ENCODE results near the gene LAMB2. TPM values are rescaled to one million over a fixed set of nuclear protein-coding genes. Genes with fewer than 3 reads are reported as not detected.

Gene LAMB2
- total and polyA plus RNA-seq, 10 of the 15 experiments (the other 5 are each of a cell fraction or from before 2014, with no cell fraction given), result 0.13 to 3.2 (median 0.64) TPM; not detected in 3

- no peaks in the 10 kb centered on the region for H4K20me1 ChIP-seq (ENCODE audit: control insufficient read depth, insufficient read depth)
- ChIA-PET SMC1A (ENCODE audit: uncharacterized antibody, unreplicated experiment) (interaction anchor here (2.3 kb wide), 1 partner anchor 29 kb away, joined by 14 read pairs; the partner anchor contains the start of gene QRICH1), CTCF (interaction anchor here (1.2 to 2.3 kb wide), 2 partner anchors 134 to 382 kb away, joined by 3 to 10 read pairs; no protein-coding TSS in a partner anchor), RAD21 (ENCODE audit: unreplicated experiment) (interaction anchor here (1.5 kb wide), 1 partner anchor 327 kb away, joined by 3 read pairs; no protein-coding TSS in a partner anchor), POLR2A (interaction anchor here (0.7 to 2.6 kb wide), 5 partner anchors 16 to 423 kb away, joined by 3 to 15 read pairs (median 10); partner anchors contain the start of genes P4HTM, QRICH1 and WDR6)
- H3K4me3 ChIP-seq, result no peak overlapping the region
- H3K9me3 ChIP-seq (replicated peaks; ENCODE audit: control insufficient read depth, insufficient read depth, low read length), result no peaks in the 10 kb centered on the region
- H3K27me3 ChIP-seq (replicated peaks in 1 of 2; ENCODE audit: control insufficient read depth in 2 of 2, insufficient read depth in 2 of 2, low read length in 1 of 2), result no peaks in the 10 kb centered on the region
- WGBS (ENCODE audit: insufficient coverage, insufficient replicate concordance, low lambda C conversion rate, missing lambda C conversion rate), result 98% methylated on average over 12 of the region's 12 CpGs
- BruUV-seq (replicated peaks), result no TSS peak
- ATAC-seq, result no peak
- in situ Hi-C loops (cut with MboI) (no loop called here), intact Hi-C loops (cut with micrococcal nuclease; ENCODE audit: unreplicated experiment) (no loop called here)
- no peak for DNase-seq (ENCODE audit: low read depth, low spot score)
- H3K27ac ChIP-seq (ENCODE audit: control insufficient read depth, insufficient read depth), result no peak overlapping the region
- H2AFZ ChIP-seq (ENCODE audit: control insufficient read depth, low read depth, low read length), result no peak overlapping the region
- H3K79me2 ChIP-seq (ENCODE audit: control insufficient read depth, insufficient read depth, low read length), result peaks cover 15% of the 10 kb centered on the region
- H3K9ac ChIP-seq (ENCODE audit: control insufficient read depth, insufficient read depth, low read length), result no peak overlapping the region
- FAIRE-seq, result no peak
- peaks cover 10% of the 10 kb centered on the region for H3K4me1 ChIP-seq (ENCODE audit: control insufficient read depth, insufficient read depth, low read length)
- peaks cover 8% of the 10 kb centered on the region in 2 experiments; a peak in 3 of 4 replicates for H3K36me3 ChIP-seq (ENCODE audit: control insufficient read depth in 2 of 2, insufficient read depth in 2 of 2, low read length in 1 of 2)
- TF ChIP-seq ZBTB11 (CRISPR knock-in tag; IDR thresholded peaks at IDR 0.05), result no peak
- no peak for TF ChIP-seq ZSCAN29 (IDR thresholded peaks at IDR 0.05)
- TF ChIP-seq NFYA (IDR thresholded peaks at IDR 0.05; ENCODE audit: borderline replicate concordance, low read depth, low read length), result no peak
- no peak for TF ChIP-seq WRNIP1 (IDR thresholded peaks at IDR 0.05; ENCODE audit: borderline replicate concordance, low read depth, low read length)
- TF ChIP-seq TCF7 (IDR thresholded peaks at IDR 0.05; ENCODE audit: borderline replicate concordance), result no peak
- no peak for TF ChIP-seq CHD1 (IDR thresholded peaks at IDR 0.05; ENCODE audit: low read depth, low read length)
- TF ChIP-seq RB1 (IDR thresholded peaks at IDR 0.05; ENCODE audit: borderline replicate concordance), result no peak
- no peak for TF ChIP-seq HDAC2 (IDR thresholded peaks at IDR 0.05)
- TF ChIP-seq NBN (IDR thresholded peaks at IDR 0.05), result no peak
- no peak for TF ChIP-seq GABPA (IDR thresholded peaks at IDR 0.05; ENCODE audit: low read depth)
- H3K4me2 ChIP-seq (ENCODE audit: control insufficient read depth, insufficient read depth), result no peak overlapping the region
Measured at GRCh38 chr3:49122022-49122421, 10.8 kb downstream of the LAMB2 start.
